Loucy (cell line): ENCODE data around the gene BEAN1.

Source experiments
- H2AFZ ChIP-seq: fragments of 200-600 bp; sonication (generic); 2 replicates; pipeline ENCODE4 v1.6.0; 2016; ENCODE audit warnings: antibody characterized with exemption, mild to moderate bottlenecking, low read length, moderate library complexity
- H3F3A ChIP-seq: fragments of 200-600 bp; 2 replicates; pipeline ENCODE4 v1.6.0; 2016; ENCODE audit warnings: antibody characterized with exemption, low read depth, mild to moderate bottlenecking
- H3K27me3 ChIP-seq: fragments of 200-600 bp; sonication (generic); 2 replicates; pipeline ENCODE4 v1.6.1; 2014; ENCODE audit warnings: low read length, mild to moderate bottlenecking; ENCODE audit not compliant: insufficient read depth, poor library complexity, severe bottlenecking
- H3K36me3 ChIP-seq: fragments of 200-600 bp; sonication (generic); 2 replicates; pipeline ENCODE4 v1.6.1; 2016; ENCODE audit warnings: low read length; ENCODE audit not compliant: insufficient read depth
- H3K4me1 ChIP-seq: fragments of 200-600 bp; sonication (generic); 2 replicates; pipeline ENCODE4 v1.5.1; 2014; ENCODE audit warnings: low read length, mild to moderate bottlenecking; ENCODE audit not compliant: insufficient read depth, poor library complexity, severe bottlenecking
- H3K4me2 ChIP-seq: fragments of 200-600 bp; sonication (generic); 2 replicates; pipeline ENCODE4 v1.6.0; 2014; ENCODE audit warnings: antibody characterized with exemption, low read length, low read depth, mild to moderate bottlenecking; ENCODE audit not compliant: poor library complexity, severe bottlenecking
- H3K4me3 ChIP-seq: fragments of 200-600 bp; sonication (generic); 2 replicates; pipeline ENCODE4 v1.5.1; 2014; ENCODE audit warnings: low read length, mild to moderate bottlenecking, mixed read lengths; ENCODE audit not compliant: poor library complexity, severe bottlenecking
- H3K79me2 ChIP-seq: fragments of 200-600 bp; sonication (generic); 2 replicates; pipeline ENCODE4 v1.6.1; 2014; ENCODE audit warnings: low read length; ENCODE audit not compliant: insufficient read depth
- H3K9ac ChIP-seq: fragments of 200-600 bp; sonication (generic); 2 replicates; pipeline ENCODE4 v1.6.0; 2014; ENCODE audit warnings: mild to moderate bottlenecking, low read depth, low read length, moderate library complexity; ENCODE audit not compliant: poor library complexity, severe bottlenecking
- H3K9me2 ChIP-seq: fragments of 200-600 bp; sonication (generic); replicated peaks from 2 replicates; pipeline ENCODE4 v1.6.1; 2016; ENCODE audit warnings: low read depth, low read length, mixed read lengths
- H3K9me3 ChIP-seq: fragments of 200-600 bp; sonication (generic); 2 replicates; pipeline ENCODE4 v1.6.1; 2014; ENCODE audit warnings: mild to moderate bottlenecking, antibody characterized with exemption, low read length, low read depth; ENCODE audit not compliant: insufficient read depth
- H4K20me1 ChIP-seq: fragments of 200-600 bp; sonication (generic); 2 replicates; pipeline ENCODE4 v1.6.0; 2014; ENCODE audit warnings: antibody characterized with exemption, low read length, mild to moderate bottlenecking; ENCODE audit not compliant: insufficient read depth, poor library complexity, severe bottlenecking
- CTCF ChIP-seq: fragments of 200-600 bp; sonication (generic); conservative IDR thresholded peaks from 2 replicates; pipeline ENCODE4 v1.5.1; 2014; ENCODE audit warnings: mild to moderate bottlenecking, antibody characterized with exemption, low read length
- EZH2phosphoT487 ChIP-seq: fragments of 200-600 bp; IDR thresholded peaks from 2 replicates; pipeline ENCODE4 v1.6.1; 2018; ENCODE audit warnings: antibody characterized with exemption, mild to moderate bottlenecking, moderate library complexity, borderline replicate concordance

Gene BEAN1

GRCh38 chr16:66525396-66526180 is 98.5 kb downstream of the BEAN1 start:
- Histone ChIP-seq H3K36me3 (peaks cover 9% of the 10 kb centered on the region; the same call in 1 of the 2 replicates), H3F3A (peaks cover 13% of the 10 kb centered on the region), H3K27me3 (no peaks in the 10 kb centered on the region), H3K9ac (peak overlapping the region; percentile 63), H2AFZ (no peak overlapping the region), H3K79me2 (no peaks in the 10 kb centered on the region), H3K4me2 (peak overlapping the region; percentile 71), H3K4me1 (peaks cover 65% of the 10 kb centered on the region), H3K9me2 (no peaks in the 10 kb centered on the region), H3K4me3 (peak overlapping the region; percentile 57), H3K9me3 (no peaks in the 10 kb centered on the region), H4K20me1 (no peaks in the 10 kb centered on the region)
- TF ChIP-seq EZH2phosphoT487 (no peak), CTCF (no peak)

GRCh38 chr16:66528294-66528693 is 101.2 kb downstream of the BEAN1 start:
- Histone ChIP-seq H3K9me2 (no peaks in the 10 kb centered on the region), H3K27me3 (no peaks in the 10 kb centered on the region), H3K9ac (no peak overlapping the region), H3K4me1 (peaks cover 38% of the 10 kb centered on the region), H3K4me2 (no peak overlapping the region), H3F3A (peaks cover 7% of the 10 kb centered on the region), H3K9me3 (no peaks in the 10 kb centered on the region), H2AFZ (no peak overlapping the region), H3K4me3 (no peak overlapping the region), H3K36me3 (peaks cover 9% of the 10 kb centered on the region; the same call in 1 of the 2 replicates), H3K79me2 (no peaks in the 10 kb centered on the region), H4K20me1 (no peaks in the 10 kb centered on the region)
- TF ChIP-seq CTCF (no peak), EZH2phosphoT487 (no peak)

GRCh38 chr16:66529475-66529874 is 102.4 kb downstream of the BEAN1 start:
- Histone ChIP-seq H3K9me3 (no peaks in the 10 kb centered on the region), H3K36me3 (peaks cover 9% of the 10 kb centered on the region; the same call in 1 of the 2 replicates), H4K20me1 (no peaks in the 10 kb centered on the region), H2AFZ (no peak overlapping the region), H3K4me1 (peaks cover 27% of the 10 kb centered on the region), H3K9ac (no peak overlapping the region), H3K27me3 (no peaks in the 10 kb centered on the region), H3K79me2 (no peaks in the 10 kb centered on the region), H3K4me2 (no peak overlapping the region), H3K9me2 (no peaks in the 10 kb centered on the region), H3F3A (peaks cover 2% of the 10 kb centered on the region; the same call in 1 of the 2 replicates), H3K4me3 (no peak overlapping the region)
- TF ChIP-seq EZH2phosphoT487 (no peak), CTCF (no peak)
